HEK293 (cell line): ENCODE data around the gene HEATR5A.

Experiments
- KLF1 ChIP-seq: fragments of 450-650 bp; formaldehyde crosslinking; IDR thresholded peaks from 2 replicates; pipeline ENCODE4 v1.5.1; 2016; ENCODE audit warnings: missing biosample characterization, missing genetic modification characterization
- KLF9 ChIP-seq: fragments of 450-650 bp; formaldehyde crosslinking; IDR thresholded peaks from 2 replicates; pipeline ENCODE4 v1.5.1; 2016; ENCODE audit warnings: missing biosample characterization, missing genetic modification characterization, low read depth
- MEIS1 ChIP-seq: sonication (generic); formaldehyde crosslinking; IDR thresholded peaks from 2 replicates; pipeline ENCODE4 v1.8.1; 2022; ENCODE audit warnings: missing genetic modification reagents, mild to moderate bottlenecking, borderline replicate concordance
- MYNN ChIP-seq: fragments of 450-650 bp; formaldehyde crosslinking; IDR thresholded peaks from 2 replicates; pipeline ENCODE4 v1.5.1; 2016; ENCODE audit warnings: missing biosample characterization, missing genetic modification characterization, borderline replicate concordance
- YY1 ChIP-seq: fragments of 450-650 bp; formaldehyde crosslinking; IDR thresholded peaks from 2 replicates; pipeline ENCODE4 v1.5.1; 2018; ENCODE audit warnings: missing biosample characterization, missing genetic modification characterization
- ZNF2 ChIP-seq: fragments of 450-650 bp; formaldehyde crosslinking; IDR thresholded peaks from 2 replicates; pipeline ENCODE4 v1.5.1; 2016; ENCODE audit warnings: missing biosample characterization, missing genetic modification characterization
- ZNF202 ChIP-seq: fragments of 450-650 bp; formaldehyde crosslinking; IDR thresholded peaks from 2 replicates; pipeline ENCODE4 v1.5.1; 2016; ENCODE audit warnings: missing biosample characterization, missing genetic modification characterization, borderline replicate concordance
- ZNF239 ChIP-seq: fragments of 450-650 bp; formaldehyde crosslinking; IDR thresholded peaks from 2 replicates; pipeline ENCODE4 v1.5.1; 2016; ENCODE audit warnings: missing biosample characterization, missing genetic modification characterization
- ZNF302 ChIP-seq: fragments of 450-650 bp; formaldehyde crosslinking; IDR thresholded peaks from 2 replicates; pipeline ENCODE4 v1.5.1; 2016; ENCODE audit warnings: missing biosample characterization, missing genetic modification characterization, low read depth
- ZNF791 ChIP-seq: fragments of 450-650 bp; formaldehyde crosslinking; IDR thresholded peaks from 2 replicates; pipeline ENCODE4 v1.5.1; 2016; ENCODE audit warnings: missing biosample characterization, missing genetic modification characterization
- TF ChIP-seq, protein P1 (sequence below): fragments of 450-650 bp; formaldehyde crosslinking; IDR thresholded peaks from 2 replicates; pipeline ENCODE4 v1.5.1; 2016; ENCODE audit warnings: missing biosample characterization, missing genetic modification characterization
- TF ChIP-seq, protein P2 (sequence below): fragments of 450-650 bp; IDR thresholded peaks from 2 replicates; pipeline ENCODE4 v1.5.1; 2018; ENCODE audit warnings: missing biosample characterization, mild to moderate bottlenecking, missing genetic modification characterization
- TF ChIP-seq, protein P3 (sequence below): fragments of 450-650 bp; formaldehyde crosslinking; IDR thresholded peaks from 2 replicates; pipeline ENCODE4 v1.5.1; 2016; ENCODE audit warnings: missing biosample characterization, missing genetic modification characterization
- TF ChIP-seq, protein P4 (sequence below): fragments of 450-650 bp; IDR thresholded peaks from 2 replicates; pipeline ENCODE4 v1.5.1; 2018; ENCODE audit warnings: missing biosample characterization, missing genetic modification characterization

DNA sequence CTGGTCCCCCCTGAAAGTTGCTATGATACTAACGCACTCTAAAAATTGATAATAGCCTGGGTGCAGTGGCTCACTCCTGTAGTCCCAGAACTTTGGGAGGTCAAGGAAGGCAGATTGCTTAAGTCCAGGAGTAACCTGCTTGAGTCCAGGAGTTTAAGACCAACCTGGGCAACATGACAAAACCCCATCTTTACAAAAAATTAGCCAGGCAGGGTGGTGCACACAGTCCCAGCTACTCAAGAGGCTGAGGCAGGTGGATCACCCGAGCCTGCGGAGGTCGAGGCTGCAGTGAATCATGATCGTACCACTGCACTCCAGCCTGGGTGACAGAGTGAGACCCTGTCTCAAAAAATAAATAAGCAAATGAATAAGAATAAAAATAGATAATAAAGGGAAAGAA lies 42.9 kb downstream of the HEATR5A start:
- no peak for TF ChIP-seq MYNN (tag by site-specific recombination)
- TF ChIP-seq ZNF302 (tag by site-specific recombination), result no peak
- TF ChIP-seq, protein P1, sequence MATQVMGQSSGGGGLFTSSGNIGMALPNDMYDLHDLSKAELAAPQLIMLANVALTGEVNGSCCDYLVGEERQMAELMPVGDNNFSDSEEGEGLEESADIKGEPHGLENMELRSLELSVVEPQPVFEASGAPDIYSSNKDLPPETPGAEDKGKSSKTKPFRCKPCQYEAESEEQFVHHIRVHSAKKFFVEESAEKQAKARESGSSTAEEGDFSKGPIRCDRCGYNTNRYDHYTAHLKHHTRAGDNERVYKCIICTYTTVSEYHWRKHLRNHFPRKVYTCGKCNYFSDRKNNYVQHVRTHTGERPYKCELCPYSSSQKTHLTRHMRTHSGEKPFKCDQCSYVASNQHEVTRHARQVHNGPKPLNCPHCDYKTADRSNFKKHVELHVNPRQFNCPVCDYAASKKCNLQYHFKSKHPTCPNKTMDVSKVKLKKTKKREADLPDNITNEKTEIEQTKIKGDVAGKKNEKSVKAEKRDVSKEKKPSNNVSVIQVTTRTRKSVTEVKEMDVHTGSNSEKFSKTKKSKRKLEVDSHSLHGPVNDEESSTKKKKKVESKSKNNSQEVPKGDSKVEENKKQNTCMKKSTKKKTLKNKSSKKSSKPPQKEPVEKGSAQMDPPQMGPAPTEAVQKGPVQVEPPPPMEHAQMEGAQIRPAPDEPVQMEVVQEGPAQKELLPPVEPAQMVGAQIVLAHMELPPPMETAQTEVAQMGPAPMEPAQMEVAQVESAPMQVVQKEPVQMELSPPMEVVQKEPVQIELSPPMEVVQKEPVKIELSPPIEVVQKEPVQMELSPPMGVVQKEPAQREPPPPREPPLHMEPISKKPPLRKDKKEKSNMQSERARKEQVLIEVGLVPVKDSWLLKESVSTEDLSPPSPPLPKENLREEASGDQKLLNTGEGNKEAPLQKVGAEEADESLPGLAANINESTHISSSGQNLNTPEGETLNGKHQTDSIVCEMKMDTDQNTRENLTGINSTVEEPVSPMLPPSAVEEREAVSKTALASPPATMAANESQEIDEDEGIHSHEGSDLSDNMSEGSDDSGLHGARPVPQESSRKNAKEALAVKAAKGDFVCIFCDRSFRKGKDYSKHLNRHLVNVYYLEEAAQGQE (tag by site-specific recombination), result no peak
- TF ChIP-seq, protein P2, sequence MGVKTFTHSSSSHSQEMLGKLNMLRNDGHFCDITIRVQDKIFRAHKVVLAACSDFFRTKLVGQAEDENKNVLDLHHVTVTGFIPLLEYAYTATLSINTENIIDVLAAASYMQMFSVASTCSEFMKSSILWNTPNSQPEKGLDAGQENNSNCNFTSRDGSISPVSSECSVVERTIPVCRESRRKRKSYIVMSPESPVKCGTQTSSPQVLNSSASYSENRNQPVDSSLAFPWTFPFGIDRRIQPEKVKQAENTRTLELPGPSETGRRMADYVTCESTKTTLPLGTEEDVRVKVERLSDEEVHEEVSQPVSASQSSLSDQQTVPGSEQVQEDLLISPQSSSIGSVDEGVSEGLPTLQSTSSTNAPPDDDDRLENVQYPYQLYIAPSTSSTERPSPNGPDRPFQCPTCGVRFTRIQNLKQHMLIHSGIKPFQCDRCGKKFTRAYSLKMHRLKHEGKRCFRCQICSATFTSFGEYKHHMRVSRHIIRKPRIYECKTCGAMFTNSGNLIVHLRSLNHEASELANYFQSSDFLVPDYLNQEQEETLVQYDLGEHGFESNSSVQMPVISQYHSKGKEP (tag by site-specific recombination), result no peak
- no peak for TF ChIP-seq MEIS1 (CRISPR knock-in tag)
- TF ChIP-seq, protein P3, sequence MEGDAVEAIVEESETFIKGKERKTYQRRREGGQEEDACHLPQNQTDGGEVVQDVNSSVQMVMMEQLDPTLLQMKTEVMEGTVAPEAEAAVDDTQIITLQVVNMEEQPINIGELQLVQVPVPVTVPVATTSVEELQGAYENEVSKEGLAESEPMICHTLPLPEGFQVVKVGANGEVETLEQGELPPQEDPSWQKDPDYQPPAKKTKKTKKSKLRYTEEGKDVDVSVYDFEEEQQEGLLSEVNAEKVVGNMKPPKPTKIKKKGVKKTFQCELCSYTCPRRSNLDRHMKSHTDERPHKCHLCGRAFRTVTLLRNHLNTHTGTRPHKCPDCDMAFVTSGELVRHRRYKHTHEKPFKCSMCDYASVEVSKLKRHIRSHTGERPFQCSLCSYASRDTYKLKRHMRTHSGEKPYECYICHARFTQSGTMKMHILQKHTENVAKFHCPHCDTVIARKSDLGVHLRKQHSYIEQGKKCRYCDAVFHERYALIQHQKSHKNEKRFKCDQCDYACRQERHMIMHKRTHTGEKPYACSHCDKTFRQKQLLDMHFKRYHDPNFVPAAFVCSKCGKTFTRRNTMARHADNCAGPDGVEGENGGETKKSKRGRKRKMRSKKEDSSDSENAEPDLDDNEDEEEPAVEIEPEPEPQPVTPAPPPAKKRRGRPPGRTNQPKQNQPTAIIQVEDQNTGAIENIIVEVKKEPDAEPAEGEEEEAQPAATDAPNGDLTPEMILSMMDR (tag by site-specific recombination), result no peak
- TF ChIP-seq ZNF239 (tag by site-specific recombination), result no peak
- no peak for TF ChIP-seq ZNF202 (tag by site-specific recombination)
- TF ChIP-seq ZNF2, result no peak
- TF ChIP-seq, protein P4, sequence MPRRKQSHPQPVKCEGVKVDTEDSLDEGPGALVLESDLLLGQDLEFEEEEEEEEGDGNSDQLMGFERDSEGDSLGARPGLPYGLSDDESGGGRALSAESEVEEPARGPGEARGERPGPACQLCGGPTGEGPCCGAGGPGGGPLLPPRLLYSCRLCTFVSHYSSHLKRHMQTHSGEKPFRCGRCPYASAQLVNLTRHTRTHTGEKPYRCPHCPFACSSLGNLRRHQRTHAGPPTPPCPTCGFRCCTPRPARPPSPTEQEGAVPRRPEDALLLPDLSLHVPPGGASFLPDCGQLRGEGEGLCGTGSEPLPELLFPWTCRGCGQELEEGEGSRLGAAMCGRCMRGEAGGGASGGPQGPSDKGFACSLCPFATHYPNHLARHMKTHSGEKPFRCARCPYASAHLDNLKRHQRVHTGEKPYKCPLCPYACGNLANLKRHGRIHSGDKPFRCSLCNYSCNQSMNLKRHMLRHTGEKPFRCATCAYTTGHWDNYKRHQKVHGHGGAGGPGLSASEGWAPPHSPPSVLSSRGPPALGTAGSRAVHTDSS (tag by site-specific recombination), result no peak
- TF ChIP-seq KLF9 (tag by site-specific recombination), result no peak
- TF ChIP-seq ZNF791 (tag by site-specific recombination), result no peak
- TF ChIP-seq KLF1 (tag by site-specific recombination), result no peak
- no peak for TF ChIP-seq YY1 (tag by site-specific recombination)
